Measurements from ENCODE around the gene CHRNB2. TPM values are rescaled to one million over a fixed set of nuclear protein-coding genes. Genes with fewer than 3 reads are reported as not detected.
"Not testable (repeated sequence)": the region's sequence is repeated elsewhere in the genome, so short reads cannot be mapped to it uniquely, and the experiment has no call there.

Gene CHRNB2
- not detected for total RNA-seq

GRCh38 chr1:154567386-154568156, at the start of gene CHRNB2:
Gene CHRNB2, plus strand, starts transcription at chr1:154567778. Its CDS starts 267 bp downstream, at chr1:154568045.
- Mint-ChIP-seq H3K36me3 (no peaks in the 10 kb centered on the region), H3K9me3 (ENCODE audit: low read depth) (no peaks in the 10 kb centered on the region), H3K27ac (no peak within 1 kb of the TSS), H3K4me1 (peaks cover 5% of the 10 kb centered on the region), H3K27me3 (peaks cover 39% of the 10 kb centered on the region), H3K4me3 (peak within 1 kb of the TSS; percentile 17)
- CTCF ChIA-PET = interaction anchor here (0.6 to 3.0 kb wide), 2 partner anchors 8 to 87 kb away, joined by 5 to 13 read pairs; no protein-coding TSS in a partner anchor
- ATAC-seq (peak; percentile 99), DNase-seq (peak; percentile 73)

- ATAC-seq (no peak), DNase-seq (no peak)
- CTCF ChIA-PET = interaction anchor here (1.1 kb wide), 1 partner anchor 27 kb away, joined by 3 read pairs; no protein-coding TSS in a partner anchor
- Mint-ChIP-seq H3K27me3 (peaks cover 38% of the 10 kb centered on the region), H3K36me3 (no peaks in the 10 kb centered on the region), H3K27ac (no peak overlapping the region), H3K9me3 (ENCODE audit: low read depth) (no peaks in the 10 kb centered on the region), H3K4me3 (no peak overlapping the region), H3K4me1 (no peaks in the 10 kb centered on the region)
Observed at GRCh38 chr1:154519591-154519991, 48.0 kb upstream of the CHRNB2 start.

- H3K4me3 Mint-ChIP-seq = no peak overlapping the region
- DNase-seq (no peak), ATAC-seq (no peak)
- peaks cover 36% of the 10 kb centered on the region for H3K27me3 Mint-ChIP-seq
- H3K4me1 Mint-ChIP-seq = no peaks in the 10 kb centered on the region
- no peak overlapping the region for H3K27ac Mint-ChIP-seq
- no peaks in the 10 kb centered on the region for H3K36me3 Mint-ChIP-seq
- CTCF ChIA-PET = interaction anchor here (1.1 kb wide), 1 partner anchor 565 kb away, joined by 3 read pairs; no protein-coding TSS in a partner anchor
- no peaks in the 10 kb centered on the region for H3K9me3 Mint-ChIP-seq (ENCODE audit: low read depth)
Observed at GRCh38 chr1:154520333-154520732, 47.2 kb upstream of the CHRNB2 start.

GRCh38 chr1:154521695-154522094, 45.9 kb upstream of the CHRNB2 start:
- CTCF ChIA-PET = interaction anchor here (1.2 kb wide), 1 partner anchor 13 kb away, joined by 4 read pairs; no protein-coding TSS in a partner anchor
- DNase-seq (no peak), ATAC-seq (no peak)
- Mint-ChIP-seq H3K27ac (no peak overlapping the region), H3K4me3 (no peak overlapping the region), H3K36me3 (no peaks in the 10 kb centered on the region), H3K9me3 (ENCODE audit: low read depth) (no peaks in the 10 kb centered on the region), H3K4me1 (no peaks in the 10 kb centered on the region), H3K27me3 (peaks cover 27% of the 10 kb centered on the region)

GRCh38 chr1:154524881-154525280, 42.7 kb upstream of the CHRNB2 start:
- H3K9me3 Mint-ChIP-seq (ENCODE audit: low read depth) = no peaks in the 10 kb centered on the region
- ATAC-seq = no peak

GRCh38 chr1:154527192-154527591, 40.4 kb upstream of the CHRNB2 start:
- no peak overlapping the region for H3K4me3 Mint-ChIP-seq
- DNase-seq = no peak
- peaks cover 9% of the 10 kb centered on the region for H3K27me3 Mint-ChIP-seq
- no peaks in the 10 kb centered on the region for H3K36me3 Mint-ChIP-seq
- no peak overlapping the region for H3K27ac Mint-ChIP-seq
- H3K4me1 Mint-ChIP-seq = no peaks in the 10 kb centered on the region
- no peaks in the 10 kb centered on the region for H3K9me3 Mint-ChIP-seq (ENCODE audit: low read depth)
- CTCF ChIA-PET = no interaction called here
- no peak for ATAC-seq

More at GRCh38 chr1:154524881-154525280, 42.7 kb upstream of the CHRNB2 start:
- CTCF ChIA-PET = no interaction called here
- no peak for DNase-seq
- Mint-ChIP-seq H3K36me3 (no peaks in the 10 kb centered on the region), H3K4me3 (no peak overlapping the region), H3K4me1 (no peaks in the 10 kb centered on the region), H3K27ac (no peak overlapping the region), H3K27me3 (peaks cover 18% of the 10 kb centered on the region)

GRCh38 chr1:154529308-154529707, 38.3 kb upstream of the CHRNB2 start:
- H3K27ac Mint-ChIP-seq = no peak overlapping the region
- no peaks in the 10 kb centered on the region for H3K9me3 Mint-ChIP-seq (ENCODE audit: low read depth)
- no peaks in the 10 kb centered on the region for H3K4me1 Mint-ChIP-seq
- CTCF ChIA-PET = interaction anchor here (2.2 kb wide), 1 partner anchor 49 kb away, joined by 6 read pairs; no protein-coding TSS in a partner anchor
- no peaks in the 10 kb centered on the region for H3K36me3 Mint-ChIP-seq
- DNase-seq (no peak), ATAC-seq (no peak)
- H3K4me3 Mint-ChIP-seq = no peak overlapping the region
- H3K27me3 Mint-ChIP-seq = peaks cover 7% of the 10 kb centered on the region

- DNase-seq = not testable (repeated sequence)
- CTCF ChIA-PET = interaction anchor here (0.9 kb wide), 1 partner anchor 52 kb away, joined by 4 read pairs; no protein-coding TSS in a partner anchor
Observed at GRCh38 chr1:154531950-154532349, 35.6 kb upstream of the CHRNB2 start.

GRCh38 chr1:154533952-154534844, 33.4 kb upstream of the CHRNB2 start:
- ATAC-seq (no peak), DNase-seq (no peak)
- Mint-ChIP-seq H3K9me3 (ENCODE audit: low read depth) (no peaks in the 10 kb centered on the region), H3K4me1 (no peaks in the 10 kb centered on the region), H3K36me3 (no peaks in the 10 kb centered on the region), H3K27ac (no peak overlapping the region), H3K4me3 (no peak overlapping the region), H3K27me3 (peaks cover 34% of the 10 kb centered on the region)
- CTCF ChIA-PET = interaction anchor here (1.2 to 2.9 kb wide), 3 partner anchors 12 to 55 kb away, joined by 3 to 7 read pairs (median 4); no protein-coding TSS in a partner anchor

More at GRCh38 chr1:154531950-154532349, 35.6 kb upstream of the CHRNB2 start:
- not testable (repeated sequence) for H3K9me3 Mint-ChIP-seq (ENCODE audit: low read depth); H3K4me3 Mint-ChIP-seq; H3K4me1 Mint-ChIP-seq; H3K27ac Mint-ChIP-seq; H3K36me3 Mint-ChIP-seq; ATAC-seq
- peaks cover 24% of the 10 kb centered on the region for H3K27me3 Mint-ChIP-seq

GRCh38 chr1:154536570-154536969, 31.0 kb upstream of the CHRNB2 start:
- H3K4me1 Mint-ChIP-seq = no peaks in the 10 kb centered on the region
- no peak for DNase-seq

GRCh38 chr1:154539486-154540483, 27.8 kb upstream of the CHRNB2 start:
- peaks cover 40% of the 10 kb centered on the region for H3K27me3 Mint-ChIP-seq
- CTCF ChIA-PET = no interaction called here
- H3K27ac Mint-ChIP-seq = no peak overlapping the region
- H3K36me3 Mint-ChIP-seq = no peaks in the 10 kb centered on the region
- H3K9me3 Mint-ChIP-seq (ENCODE audit: low read depth) = no peaks in the 10 kb centered on the region
- H3K4me1 Mint-ChIP-seq = no peaks in the 10 kb centered on the region
- H3K4me3 Mint-ChIP-seq = no peak overlapping the region
- DNase-seq (no peak), ATAC-seq (no peak)

More at GRCh38 chr1:154536570-154536969, 31.0 kb upstream of the CHRNB2 start:
- Mint-ChIP-seq H3K4me3 (no peak overlapping the region), H3K27me3 (peaks cover 47% of the 10 kb centered on the region), H3K36me3 (no peaks in the 10 kb centered on the region), H3K27ac (no peak overlapping the region), H3K9me3 (ENCODE audit: low read depth) (no peaks in the 10 kb centered on the region)
- no peak for ATAC-seq
- CTCF ChIA-PET = interaction anchor here (2.9 kb wide), 1 partner anchor 57 kb away, joined by 7 read pairs; no protein-coding TSS in a partner anchor

GRCh38 chr1:154541231-154541630, 26.3 kb upstream of the CHRNB2 start:
- ATAC-seq (no peak), DNase-seq (no peak)
- CTCF ChIA-PET = no interaction called here
- Mint-ChIP-seq H3K4me3 (no peak overlapping the region), H3K27ac (no peak overlapping the region), H3K4me1 (no peaks in the 10 kb centered on the region), H3K27me3 (peaks cover 31% of the 10 kb centered on the region), H3K36me3 (no peaks in the 10 kb centered on the region), H3K9me3 (ENCODE audit: low read depth) (no peaks in the 10 kb centered on the region)
